Embryonic facial prominence (tissue), 1 donor: ENCODE measurements around the gene RNF7.
"Not testable (repeated sequence)": the region's sequence is repeated elsewhere in the genome, so short reads cannot be mapped to it uniquely, and the experiment has no call there.

Experiments used
- DNase-seq: peaks from one replicate; pipeline ENCODE4 v3.0.0-alpha.2; 2016; ENCODE audit errors: extremely low spot score

RNF7 gene

GRCh38 chr3:141738022-141738890 is at the start of gene RNF7:
Gene RNF7, plus strand, starts transcription at chr3:141738298. Its CDS starts 44 bp downstream, at chr3:141738342.
- peak; percentile 87 for DNase-seq

- no peak for DNase-seq
Observed at GRCh38 chr3:141690431-141691072, 47.5 kb upstream of the RNF7 start.

GRCh38 chr3:141691471-141691870 is 46.6 kb upstream of the RNF7 start:
- not testable (repeated sequence) for DNase-seq

DNA sequence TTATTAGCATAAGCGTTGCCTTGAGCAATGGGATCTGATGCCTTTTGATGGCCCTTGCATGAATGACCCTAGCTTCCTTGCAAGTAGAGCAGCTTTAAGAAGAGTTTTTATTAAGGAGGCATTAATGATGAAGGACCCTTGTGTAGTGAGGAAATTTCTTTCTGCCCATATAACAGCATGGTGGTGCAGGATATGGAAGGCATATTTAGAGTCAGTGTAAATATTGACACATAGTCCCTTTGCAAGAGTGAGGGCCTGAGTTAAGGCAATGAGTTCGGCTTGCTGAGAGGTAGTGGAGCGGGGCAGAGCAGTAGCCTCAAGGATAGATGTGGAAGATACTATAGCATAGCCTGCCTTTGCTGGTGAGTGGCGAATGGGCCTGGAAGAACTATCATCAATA is 45.1 kb upstream of the RNF7 start:
- not testable (repeated sequence) for DNase-seq

DNA sequence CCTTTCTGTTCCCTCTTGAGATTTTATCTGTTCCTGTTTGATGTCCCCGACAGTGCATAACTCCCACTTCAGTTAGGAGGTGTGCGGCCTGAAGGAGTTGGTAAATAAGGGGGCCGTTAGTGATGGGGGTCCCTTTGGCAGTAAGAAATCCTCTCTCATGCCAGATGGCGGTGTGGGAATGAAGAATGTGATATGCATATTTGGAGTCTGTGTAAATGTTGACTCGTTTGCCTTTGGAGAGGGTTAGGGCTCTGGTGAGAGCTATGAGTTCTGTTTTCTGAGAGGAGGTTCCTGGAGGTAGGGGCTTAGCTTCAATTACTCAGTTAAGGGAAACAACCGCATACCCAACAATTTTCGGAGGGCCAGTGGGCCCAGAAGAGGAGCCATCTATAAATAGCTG is 38.8 kb upstream of the RNF7 start:
- no peak for DNase-seq

GRCh38 chr3:141699897-141700296 is 38.2 kb upstream of the RNF7 start:
- DNase-seq: no peak

- not testable (repeated sequence) for DNase-seq
Observed at GRCh38 chr3:141703367-141703766, 34.7 kb upstream of the RNF7 start.

GRCh38 chr3:141707741-141708203 is 30.3 kb upstream of the RNF7 start:
- no peak for DNase-seq

GRCh38 chr3:141708367-141708766 is 29.7 kb upstream of the RNF7 start:
- no peak for DNase-seq

GRCh38 chr3:141709126-141709770 is 28.9 kb upstream of the RNF7 start:
- no peak for DNase-seq

GRCh38 chr3:141710121-141710520 is 28.0 kb upstream of the RNF7 start:
- DNase-seq: no peak

DNA sequence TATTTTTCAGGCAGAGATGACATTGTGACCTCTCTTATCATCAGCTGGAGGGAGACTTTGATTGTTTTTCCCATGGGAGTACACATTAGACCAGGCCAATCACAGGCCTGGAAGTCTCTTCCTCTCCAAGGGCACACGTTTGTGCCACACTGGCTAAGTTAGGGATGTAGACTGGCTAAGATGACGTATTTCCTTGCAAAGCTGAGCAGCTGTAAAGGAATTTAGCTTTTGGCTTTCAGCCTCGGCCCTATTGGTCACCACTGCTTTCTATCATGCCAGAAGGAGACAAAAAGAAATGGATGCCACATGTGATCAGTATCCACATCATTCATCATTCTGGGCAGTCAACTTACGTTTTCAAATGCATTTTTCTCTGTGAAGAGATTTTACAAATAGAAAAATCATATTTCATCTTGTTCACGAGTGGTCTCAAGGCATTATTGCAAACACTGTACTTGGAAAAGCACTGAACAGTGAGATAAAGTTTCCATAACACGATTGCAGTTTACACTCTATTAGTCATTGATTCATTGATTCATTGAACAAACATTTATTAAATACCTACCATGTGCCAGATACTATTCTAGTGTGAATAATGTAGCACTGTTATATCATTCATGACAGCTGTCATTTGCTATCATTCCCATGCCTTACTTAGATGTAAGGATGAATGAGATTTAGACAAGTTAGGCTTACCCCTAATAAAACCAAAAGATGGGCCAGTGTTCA is 27.0 kb upstream of the RNF7 start:
- no peak for DNase-seq

DNA sequence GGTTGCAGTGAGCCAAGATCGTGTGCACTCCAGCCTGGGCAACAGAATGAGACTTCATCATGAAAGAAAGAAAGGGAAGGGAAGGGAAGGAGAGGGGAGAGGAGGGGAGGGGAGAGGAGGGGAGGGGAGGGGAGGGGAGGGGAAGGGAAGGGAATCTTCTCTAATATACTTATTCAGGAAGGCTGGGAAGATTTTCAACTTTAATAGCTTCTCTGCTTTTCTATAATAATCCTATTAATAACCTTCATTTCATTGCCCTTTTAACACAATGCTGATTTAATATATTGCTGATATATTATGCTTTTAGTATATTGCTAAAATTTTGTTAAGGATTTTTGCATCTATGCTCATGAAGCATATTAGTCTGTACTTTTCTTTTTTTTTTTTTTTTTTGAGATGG is 23.4 kb upstream of the RNF7 start:
- no peak for DNase-seq

- no peak for DNase-seq
Observed at GRCh38 chr3:141722081-141722480, 16.0 kb upstream of the RNF7 start.

DNA sequence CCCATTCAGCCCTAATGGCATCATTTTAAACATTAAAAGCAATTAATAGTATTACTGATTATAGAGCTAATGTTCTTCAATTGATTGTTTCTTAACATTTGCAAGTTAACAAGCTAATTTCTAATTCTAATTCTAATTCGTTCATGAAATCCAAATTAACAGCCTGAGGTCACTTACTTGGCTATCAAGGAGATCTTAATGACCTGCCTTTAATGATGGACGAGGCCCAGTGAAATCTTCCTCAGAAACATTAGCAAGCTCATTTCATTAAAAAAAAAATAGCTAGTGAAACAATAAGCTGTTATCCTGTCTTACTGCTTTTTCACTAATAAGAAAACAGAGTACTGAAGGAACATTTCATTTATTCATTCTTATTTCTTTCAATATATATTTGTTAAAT is 15.4 kb upstream of the RNF7 start:
- no peak for DNase-seq

DNA sequence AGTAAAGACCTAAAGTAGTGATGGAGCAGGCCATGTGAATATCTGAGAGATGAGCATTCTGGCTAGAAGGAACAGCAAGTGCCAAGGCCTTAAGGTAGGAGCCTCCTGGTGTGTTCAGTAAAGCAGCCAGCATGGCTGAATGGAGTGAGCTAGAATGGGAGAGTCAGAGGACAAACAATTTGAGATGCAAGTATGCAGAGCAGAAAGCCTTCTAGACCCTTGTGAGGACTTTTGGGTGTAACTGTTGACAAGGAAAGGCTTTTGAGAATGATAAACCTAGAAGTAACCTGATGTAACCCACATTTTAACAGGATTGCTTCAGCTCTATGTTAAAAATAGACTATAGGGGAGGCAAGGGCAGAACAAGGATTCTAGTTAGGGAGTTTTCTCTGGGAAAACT is 14.8 kb upstream of the RNF7 start:
- DNase-seq: no peak

- no peak for DNase-seq
Observed at GRCh38 chr3:141724186-141724585, 13.9 kb upstream of the RNF7 start.

GRCh38 chr3:141725036-141725435 is 13.1 kb upstream of the RNF7 start:
- DNase-seq: no peak

DNA sequence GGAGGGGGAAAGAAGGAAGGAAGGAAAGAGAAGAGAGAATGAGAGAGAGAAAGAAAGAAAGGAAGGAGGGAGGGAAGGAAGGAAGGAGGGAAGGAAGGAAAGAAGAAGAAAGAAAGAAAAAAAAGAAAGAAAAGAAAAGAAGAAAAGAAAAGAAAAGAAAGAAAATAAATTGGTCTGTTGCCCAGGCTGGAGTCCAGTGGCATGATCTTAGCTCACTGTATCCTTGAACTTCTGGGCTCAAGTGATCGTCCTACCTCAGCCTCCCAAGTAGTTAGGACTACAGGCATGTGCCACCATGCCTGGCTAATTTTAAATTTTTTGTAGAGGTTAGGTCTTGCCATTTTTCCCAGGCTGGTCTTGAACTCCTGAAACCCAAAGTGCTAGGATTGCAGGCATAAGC is 11.6 kb upstream of the RNF7 start:
- DNase-seq: no peak

- no peak for DNase-seq
Observed at GRCh38 chr3:141728355-141728892, 9.7 kb upstream of the RNF7 start.

DNA sequence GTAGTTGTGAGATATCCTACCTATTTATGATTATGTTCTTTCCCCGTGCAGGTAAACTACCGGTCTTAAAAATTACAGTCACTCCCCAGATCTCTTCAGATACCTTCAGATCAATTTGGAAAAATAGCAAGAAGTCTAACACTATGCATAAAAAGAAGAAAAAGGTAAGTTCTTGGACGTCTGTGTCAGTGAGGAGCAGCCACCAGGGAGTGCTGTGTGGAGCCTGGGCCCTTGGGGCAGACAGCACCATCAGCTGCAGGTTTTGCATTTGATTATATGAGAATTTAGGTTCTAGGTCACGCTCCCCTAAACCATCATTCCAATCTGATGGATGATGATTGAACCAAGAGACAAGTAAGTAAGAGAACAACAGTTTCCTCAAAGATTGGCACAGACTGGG is 8.9 kb upstream of the RNF7 start:
- no peak for DNase-seq

DNA sequence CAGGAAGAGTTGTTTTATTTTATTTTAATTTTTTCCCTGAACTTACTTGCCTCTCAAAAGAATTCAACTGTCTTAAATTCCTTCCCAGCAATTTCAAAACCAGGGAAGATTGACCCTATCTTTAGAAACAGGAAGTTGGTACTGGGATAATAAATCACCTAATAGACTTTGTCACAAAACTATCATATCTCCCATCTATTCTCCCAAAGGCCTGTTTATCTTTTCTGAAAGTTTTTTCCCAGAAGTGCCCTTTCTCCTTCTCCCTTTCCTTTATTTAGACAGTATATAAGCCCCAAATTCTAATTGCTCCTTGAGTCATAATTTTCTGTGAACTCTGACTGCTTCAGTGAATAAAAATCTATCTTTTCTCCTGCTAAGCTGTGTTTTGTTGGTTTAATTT is 2.9 kb upstream of the RNF7 start:
- DNase-seq: no peak
